GM21825 (cell line): Measurements from ENCODE around the gene RAPGEF2.
A peak's percentile ranks its signal among the peaks of the same experiment; 100 is the strongest.

Experiments
- ATAC-seq: cut with Tn5 transposase; IDR thresholded peaks from one replicate; pipeline ENCODE4 v1.9.1; 2021; ENCODE audit warnings: mild to moderate bottlenecking, moderate library complexity; ENCODE audit not compliant: unreplicated experiment

The RAPGEF2 gene

GRCh38 chr4:159190651-159191050 lies 87.8 kb downstream of the RAPGEF2 start:
- ATAC-seq, result no peak

DNA sequence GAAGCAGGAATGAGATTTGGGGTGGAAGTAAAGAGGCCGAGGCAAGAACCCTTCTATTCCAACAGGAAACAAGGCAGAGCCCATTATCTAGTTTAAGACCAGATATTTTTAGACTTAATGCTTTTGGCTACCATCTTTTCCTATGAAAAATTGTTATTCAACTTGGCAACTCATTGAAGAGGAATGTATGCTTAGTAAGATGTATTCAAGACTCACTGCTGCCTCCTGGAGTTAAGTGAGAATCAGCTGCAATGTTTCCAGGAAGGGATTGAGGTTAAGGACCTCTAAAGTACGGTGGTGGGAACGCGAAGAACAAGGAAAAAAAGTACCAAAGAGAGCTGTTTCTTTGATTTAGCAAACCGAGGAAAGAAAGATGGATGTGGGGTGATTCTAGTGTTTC lies 89.1 kb downstream of the RAPGEF2 start:
- ATAC-seq, result no peak

- ATAC-seq, result no peak
Observed at GRCh38 chr4:159193046-159193620, 90.3 kb downstream of the RAPGEF2 start.

DNA sequence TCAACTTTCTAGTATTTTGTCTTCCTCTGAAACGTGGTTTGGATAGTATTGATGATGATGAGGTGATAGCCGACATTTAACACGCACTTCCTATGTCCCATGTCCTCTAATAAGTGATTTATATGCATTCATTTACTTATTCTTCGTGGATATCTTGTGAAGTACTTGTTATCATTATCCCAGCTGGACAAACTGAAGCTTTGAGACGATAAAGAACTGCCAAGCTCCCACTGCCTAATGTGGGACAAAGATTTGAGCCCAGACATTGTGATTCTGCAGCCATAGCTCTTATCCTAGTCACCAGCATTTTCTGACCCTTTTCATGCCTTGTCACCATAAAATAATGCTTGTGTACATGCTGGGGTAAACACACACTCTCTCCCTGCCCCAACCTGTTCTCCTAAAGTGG lies 92.5 kb downstream of the RAPGEF2 start:
- ATAC-seq, result no peak

DNA sequence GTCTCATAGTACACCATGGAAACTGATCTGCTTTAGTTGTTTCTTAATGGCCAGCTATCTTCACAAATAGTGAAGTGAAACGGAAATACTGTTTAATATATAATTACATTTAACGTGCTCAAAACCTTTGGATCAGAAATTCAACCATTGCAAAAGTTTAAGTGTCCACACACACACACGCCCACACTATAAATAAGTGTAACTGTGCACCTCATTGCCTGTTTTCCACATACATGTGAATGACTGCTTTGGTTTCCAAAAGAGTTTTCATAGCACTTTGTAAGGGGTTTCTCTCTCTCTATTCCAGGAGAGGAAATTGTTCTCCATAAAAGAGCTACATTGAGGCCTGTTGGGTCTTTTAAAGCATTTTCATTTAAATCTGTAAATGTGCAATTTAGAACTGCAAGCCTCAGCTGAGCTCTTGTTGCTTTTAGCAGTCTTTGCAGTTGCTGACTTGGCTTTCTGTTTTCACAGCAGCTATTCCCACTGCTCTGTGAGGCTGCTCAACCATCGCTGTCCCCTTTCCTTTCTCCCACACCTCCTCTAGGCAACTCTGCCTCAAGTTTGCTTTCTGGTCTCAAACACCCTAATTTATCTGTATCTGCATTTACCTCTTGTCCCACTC lies 94.5 kb downstream of the RAPGEF2 start:
- no peak for ATAC-seq

DNA sequence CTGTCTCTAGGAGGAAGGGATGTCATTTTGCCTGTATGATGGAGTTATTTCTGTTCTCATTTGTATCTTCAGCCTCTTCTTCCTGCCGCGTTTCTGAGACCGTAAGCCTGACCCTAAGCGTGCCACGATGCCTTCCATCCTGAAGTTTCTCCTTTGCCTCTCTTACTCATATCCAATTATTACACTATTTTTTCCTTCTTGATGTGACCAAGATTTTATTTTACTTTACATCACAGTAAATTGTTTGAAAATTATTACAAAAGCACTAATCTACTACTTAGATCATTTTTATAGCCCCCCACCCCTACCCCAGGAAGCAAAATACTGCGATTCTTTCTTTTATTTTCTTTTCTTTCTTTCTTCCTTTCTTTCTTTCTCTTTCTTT lies 95.0 kb downstream of the RAPGEF2 start:
- no peak for ATAC-seq

DNA sequence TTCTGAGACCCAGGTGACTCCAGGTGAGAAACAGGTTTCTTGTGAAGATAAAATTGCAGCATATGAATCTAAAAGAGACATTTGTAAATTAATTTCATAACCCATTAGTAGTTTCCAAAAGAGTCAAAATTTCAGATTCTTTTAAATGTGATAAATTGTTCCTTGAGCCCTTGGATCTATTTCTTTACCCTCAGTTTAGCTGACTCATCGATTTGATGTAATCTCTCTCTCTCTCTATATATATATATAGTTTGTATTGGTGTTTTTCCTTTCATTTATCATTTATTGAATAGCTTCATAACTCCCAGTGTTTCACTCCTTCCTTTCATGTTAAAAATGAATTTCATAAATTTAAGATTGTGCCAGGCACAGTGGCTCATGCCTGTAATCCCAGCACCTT lies 96.9 kb downstream of the RAPGEF2 start:
- ATAC-seq, result no peak

DNA sequence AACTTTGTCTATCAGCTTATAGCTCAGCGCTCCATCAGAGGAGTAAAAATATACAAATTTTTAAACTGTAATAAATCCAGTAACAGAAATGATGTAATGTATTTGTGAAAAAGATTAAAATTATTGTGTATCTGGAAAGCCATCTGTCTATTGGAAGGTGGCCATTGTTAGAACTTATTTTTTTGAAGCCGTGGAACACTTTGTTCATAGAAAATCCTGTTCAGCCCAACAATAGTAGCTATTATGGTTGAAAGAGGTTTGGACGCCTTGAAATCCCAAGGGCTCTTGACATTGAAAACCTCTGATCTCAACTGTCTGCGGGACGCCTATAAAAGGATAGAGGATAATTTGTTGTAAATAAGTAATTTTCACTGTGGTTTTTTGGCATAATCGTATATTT lies 98.3 kb downstream of the RAPGEF2 start:
- no peak for ATAC-seq

- ATAC-seq, result no peak
Observed at GRCh38 chr4:159204566-159204965, 101.7 kb downstream of the RAPGEF2 start.

DNA sequence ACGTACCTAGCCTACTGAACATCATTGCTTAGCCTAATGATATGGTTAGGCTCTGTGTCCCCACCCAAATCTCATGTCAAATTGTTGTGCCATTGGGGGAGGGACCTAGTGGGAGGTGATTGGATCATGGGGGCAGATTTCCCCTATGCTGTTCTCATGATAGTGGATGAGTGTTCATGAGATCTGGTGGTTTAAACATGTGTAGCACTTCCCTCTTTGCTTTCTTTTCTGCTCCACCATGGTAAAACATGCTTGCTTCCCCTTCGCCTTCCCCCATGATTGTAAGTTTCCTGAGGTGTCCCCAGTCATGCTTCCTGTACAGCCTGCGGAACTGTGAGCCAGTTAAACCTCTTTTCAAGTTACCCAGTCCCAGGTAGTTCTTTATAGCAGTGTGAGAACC lies 102.6 kb downstream of the RAPGEF2 start:
- no peak for ATAC-seq

- ATAC-seq, result peak; percentile 91
Observed at GRCh38 chr4:159206427-159206871, 103.6 kb downstream of the RAPGEF2 start.

DNA sequence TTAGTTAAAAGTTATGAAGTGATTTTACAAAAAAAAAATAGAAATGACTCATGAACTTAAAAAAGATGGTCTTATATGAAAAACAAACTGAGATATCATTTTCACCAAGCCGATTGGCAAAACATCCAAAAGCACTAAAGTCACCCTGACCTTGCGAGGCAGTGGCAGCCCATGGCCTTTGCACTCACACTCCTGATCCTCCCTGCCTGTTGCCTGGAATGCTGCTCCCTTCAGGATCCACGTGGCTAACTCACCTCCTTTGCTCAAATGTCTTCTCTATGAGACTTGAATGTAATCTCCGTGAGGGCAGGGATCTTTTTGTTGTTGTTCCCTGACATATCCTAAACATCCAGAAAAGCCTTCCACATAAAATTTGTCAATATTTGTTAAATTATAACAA lies 106.4 kb downstream of the RAPGEF2 start:
- ATAC-seq, result no peak

DNA sequence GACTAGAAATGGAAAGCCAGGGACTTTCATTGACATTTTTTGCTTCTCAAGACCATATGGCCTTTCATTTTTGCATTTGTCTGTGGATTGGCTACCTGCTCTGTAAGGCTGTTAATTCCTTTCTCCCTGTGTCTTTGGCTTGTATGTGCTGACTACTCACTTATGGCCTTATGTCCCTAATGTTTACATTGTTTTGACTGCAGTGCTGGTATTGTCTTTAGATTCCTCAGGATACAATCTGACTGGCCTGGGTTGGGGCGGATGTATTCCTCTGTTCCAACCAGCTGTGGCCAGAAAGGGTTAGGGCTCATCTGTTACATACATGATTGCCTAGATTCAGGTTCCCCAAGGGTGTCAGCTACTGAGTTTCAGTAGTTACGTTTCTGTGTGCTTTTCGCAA lies 108.1 kb downstream of the RAPGEF2 start:
- ATAC-seq, result no peak

GRCh38 chr4:159212675-159213293 lies 109.9 kb downstream of the RAPGEF2 start:
- ATAC-seq, result no peak

DNA sequence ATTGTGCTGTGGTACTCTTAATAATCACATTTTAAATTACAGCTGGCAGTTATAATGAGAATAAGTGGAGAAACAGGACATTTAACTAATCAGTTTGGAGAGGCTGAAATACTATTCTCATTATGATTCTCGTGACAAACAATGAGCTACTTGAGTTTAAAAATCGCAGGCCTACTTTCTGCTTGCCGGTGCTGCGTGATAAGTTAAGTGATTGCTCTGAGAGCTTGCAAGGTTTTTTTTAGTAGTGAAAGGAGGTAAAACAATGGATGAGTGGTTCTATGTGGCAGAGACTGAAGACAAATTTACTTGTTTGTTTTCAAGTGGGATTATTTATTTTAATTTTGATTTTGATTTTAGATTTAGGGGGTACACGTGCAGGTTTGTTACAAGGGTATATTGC lies 114.0 kb downstream of the RAPGEF2 start:
- no peak for ATAC-seq

GRCh38 chr4:159219862-159220261 lies 117.0 kb downstream of the RAPGEF2 start:
- ATAC-seq, result no peak

DNA sequence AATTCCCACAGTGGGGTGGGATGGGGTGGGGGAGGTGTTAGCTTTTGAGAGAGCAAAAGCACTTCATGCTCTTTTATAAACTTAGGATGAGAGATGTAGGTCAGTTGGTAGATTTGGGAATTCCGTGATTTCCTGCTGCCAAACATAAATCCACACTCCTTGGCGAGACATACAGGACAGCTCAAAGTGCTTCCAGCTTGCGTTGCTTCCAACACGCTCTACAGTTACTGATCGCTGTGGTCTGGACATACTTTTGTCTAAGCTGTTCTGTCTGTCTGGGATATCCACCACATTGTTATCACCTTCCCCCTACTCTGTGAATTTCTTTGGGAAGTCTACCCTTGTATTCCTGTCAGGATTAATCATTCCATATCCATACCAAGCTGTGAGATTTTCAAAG lies 117.5 kb downstream of the RAPGEF2 start:
- ATAC-seq, result no peak

- no peak for ATAC-seq
Observed at GRCh38 chr4:159221280-159221679, 118.4 kb downstream of the RAPGEF2 start.

DNA sequence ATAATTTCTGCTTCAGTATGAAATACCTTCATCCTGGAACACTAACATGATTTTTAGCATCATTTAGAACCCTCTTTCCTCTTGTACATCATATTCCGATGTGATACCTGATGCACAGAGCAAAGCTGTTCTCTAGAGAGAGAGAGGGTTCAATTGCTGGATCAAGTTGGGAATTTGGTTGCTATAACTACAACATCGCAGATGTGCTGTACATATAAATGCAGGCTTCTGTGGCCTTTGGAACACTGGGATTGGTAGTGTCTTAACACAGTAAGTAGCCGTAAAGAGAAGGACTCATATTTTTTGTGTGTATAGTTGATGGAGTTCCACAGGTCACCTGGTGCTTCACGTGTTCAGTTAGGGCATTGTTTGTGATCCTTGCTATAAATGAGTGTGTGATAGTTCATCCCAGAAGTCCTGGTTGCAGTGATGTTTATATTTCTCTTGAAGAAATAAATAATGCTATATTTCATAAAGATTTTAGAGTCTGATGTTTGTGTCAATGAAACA lies 119.2 kb downstream of the RAPGEF2 start:
- no peak for ATAC-seq

DNA sequence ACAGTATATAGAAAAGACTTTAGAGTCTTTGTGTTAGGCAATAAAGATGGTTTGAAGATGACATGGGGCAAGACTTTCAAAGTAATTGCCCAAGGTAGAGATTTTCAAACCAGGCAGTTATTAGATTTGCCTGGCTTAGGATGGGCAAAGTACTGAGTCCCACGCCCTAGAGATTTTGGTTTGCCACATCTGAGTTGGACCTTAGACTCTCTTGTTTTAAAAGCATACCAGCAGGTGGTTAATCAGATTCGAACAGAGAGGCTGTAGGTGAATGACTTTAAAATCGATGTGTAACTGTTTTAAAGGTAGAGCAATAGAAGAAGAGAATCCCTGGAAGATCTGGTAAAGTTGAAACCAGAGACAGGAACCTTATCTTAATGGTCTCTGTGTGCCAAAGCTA lies 121.5 kb downstream of the RAPGEF2 start:
- ATAC-seq, result no peak

GRCh38 chr4:159227378-159227777 lies 124.5 kb downstream of the RAPGEF2 start:
- ATAC-seq, result no peak

DNA sequence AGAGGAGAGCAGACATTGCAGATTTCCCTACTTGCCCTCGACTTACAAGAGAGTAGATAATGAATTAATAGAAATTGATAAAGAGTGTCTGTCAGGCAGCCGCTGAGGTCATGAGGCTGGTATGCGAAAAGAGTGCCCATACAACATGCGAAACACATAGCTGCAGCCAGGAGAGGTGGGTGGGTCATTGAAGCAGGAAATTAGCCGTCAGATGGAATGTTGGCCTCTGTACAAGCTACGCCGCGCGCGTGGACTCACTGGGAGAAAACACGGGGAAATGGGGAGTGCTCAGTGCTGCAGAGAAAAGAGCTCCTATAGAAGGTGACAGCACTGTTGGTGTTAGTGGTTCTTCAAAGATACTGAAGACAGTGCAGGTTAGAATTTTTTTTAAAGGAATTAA lies 125.1 kb downstream of the RAPGEF2 start:
- no peak for ATAC-seq
